Left ventricle myocardium inferior (tissue), 1 donor: ENCODE measurements around the gene C10orf71. TPM values are rescaled to one million over a fixed set of nuclear protein-coding genes. Genes with fewer than 3 reads are reported as not detected.

Experiments
- DNase-seq: peaks from one replicate; pipeline ENCODE4 v3.0.0-alpha.2; 2020
- H3K27ac ChIP-seq: fragments of 200-600 bp; replicated peaks from 2 replicates; pipeline ENCODE4 v1.8.0; 2021
- H3K27me3 ChIP-seq: fragments of 200-600 bp; 2 replicates; pipeline ENCODE4 v1.8.0; 2021; ENCODE audit warnings: low read depth
- H3K36me3 ChIP-seq: fragments of 200-600 bp; 2 replicates; pipeline ENCODE4 v1.8.0; 2021
- H3K4me1 ChIP-seq: fragments of 200-600 bp; 2 replicates; pipeline ENCODE4 v1.8.0; 2021
- H3K4me3 ChIP-seq: fragments of 200-600 bp; 2 replicates; pipeline ENCODE4 v1.8.0; 2021; ENCODE audit warnings: mild to moderate bottlenecking, moderate library complexity
- H3K9me3 ChIP-seq: fragments of 200-600 bp; replicated peaks from 2 replicates; pipeline ENCODE4 v1.8.0; 2021
- intact Hi-C: fragments of 100-400 bp; cut with micrococcal nuclease; formaldehyde crosslinking; loops from one replicate; pipeline ENCODE4 v1.11.0; 2022
- total RNA-seq: library from RNA; stranded (reverse); fragmentation: NEBNext Ultra II Directional; extraction: Animal tissue kit (Norgen Biotek cat#: 25700); gene quantifications from one replicate; pipeline ENCODE4 v1.2.1, GENCODE V29; 2021
- TF ChIP-seq, protein P1 (sequence below): fragments of 200-600 bp; IDR thresholded peaks from 2 replicates; pipeline ENCODE4 v1.8.0; 2021; ENCODE audit warnings: antibody characterized with exemption, mild to moderate bottlenecking, borderline replicate concordance
- donor health status: DM: no; HTN: yes; CAD: no; lungs with severe emphysema.

C10orf71 gene
- total RNA-seq, 1 donor from 2014 or later, result 136 TPM

GRCh38 chr10:49292565-49293207 lies 6.3 kb upstream of the C10orf71 start:
- DNase-seq, result no peak
- Histone ChIP-seq H3K27ac (no peak overlapping the region), H3K27me3 (no peaks in the 10 kb centered on the region), H3K4me3 (no peak overlapping the region), H3K9me3 (no peaks in the 10 kb centered on the region), H3K4me1 (peaks cover 66% of the 10 kb centered on the region), H3K36me3 (no peaks in the 10 kb centered on the region)
- TF ChIP-seq, protein P1, sequence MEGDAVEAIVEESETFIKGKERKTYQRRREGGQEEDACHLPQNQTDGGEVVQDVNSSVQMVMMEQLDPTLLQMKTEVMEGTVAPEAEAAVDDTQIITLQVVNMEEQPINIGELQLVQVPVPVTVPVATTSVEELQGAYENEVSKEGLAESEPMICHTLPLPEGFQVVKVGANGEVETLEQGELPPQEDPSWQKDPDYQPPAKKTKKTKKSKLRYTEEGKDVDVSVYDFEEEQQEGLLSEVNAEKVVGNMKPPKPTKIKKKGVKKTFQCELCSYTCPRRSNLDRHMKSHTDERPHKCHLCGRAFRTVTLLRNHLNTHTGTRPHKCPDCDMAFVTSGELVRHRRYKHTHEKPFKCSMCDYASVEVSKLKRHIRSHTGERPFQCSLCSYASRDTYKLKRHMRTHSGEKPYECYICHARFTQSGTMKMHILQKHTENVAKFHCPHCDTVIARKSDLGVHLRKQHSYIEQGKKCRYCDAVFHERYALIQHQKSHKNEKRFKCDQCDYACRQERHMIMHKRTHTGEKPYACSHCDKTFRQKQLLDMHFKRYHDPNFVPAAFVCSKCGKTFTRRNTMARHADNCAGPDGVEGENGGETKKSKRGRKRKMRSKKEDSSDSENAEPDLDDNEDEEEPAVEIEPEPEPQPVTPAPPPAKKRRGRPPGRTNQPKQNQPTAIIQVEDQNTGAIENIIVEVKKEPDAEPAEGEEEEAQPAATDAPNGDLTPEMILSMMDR, result no peak
- intact Hi-C loops, result no loop called here

GRCh38 chr10:49293208-49293603 lies 5.8 kb upstream of the C10orf71 start:
- Histone ChIP-seq H3K27ac (no peak overlapping the region), H3K4me3 (no peak overlapping the region), H3K36me3 (no peaks in the 10 kb centered on the region), H3K9me3 (no peaks in the 10 kb centered on the region), H3K4me1 (peaks cover 66% of the 10 kb centered on the region), H3K27me3 (no peaks in the 10 kb centered on the region)
- no peak for DNase-seq
- intact Hi-C loops, result no loop called here
- TF ChIP-seq, protein P1, result no peak

GRCh38 chr10:49294731-49295130 lies 4.2 kb upstream of the C10orf71 start:
- no peaks in the 10 kb centered on the region for H3K27me3 ChIP-seq
- no peak for DNase-seq
- H3K36me3 ChIP-seq, result no peaks in the 10 kb centered on the region
- H3K4me1 ChIP-seq, result peaks cover 65% of the 10 kb centered on the region
- no peaks in the 10 kb centered on the region for H3K9me3 ChIP-seq
- intact Hi-C loops, result no loop called here
- H3K4me3 ChIP-seq, result no peak overlapping the region
- H3K27ac ChIP-seq, result peak overlapping the region; percentile 96
- TF ChIP-seq, protein P1, result no peak

DNA sequence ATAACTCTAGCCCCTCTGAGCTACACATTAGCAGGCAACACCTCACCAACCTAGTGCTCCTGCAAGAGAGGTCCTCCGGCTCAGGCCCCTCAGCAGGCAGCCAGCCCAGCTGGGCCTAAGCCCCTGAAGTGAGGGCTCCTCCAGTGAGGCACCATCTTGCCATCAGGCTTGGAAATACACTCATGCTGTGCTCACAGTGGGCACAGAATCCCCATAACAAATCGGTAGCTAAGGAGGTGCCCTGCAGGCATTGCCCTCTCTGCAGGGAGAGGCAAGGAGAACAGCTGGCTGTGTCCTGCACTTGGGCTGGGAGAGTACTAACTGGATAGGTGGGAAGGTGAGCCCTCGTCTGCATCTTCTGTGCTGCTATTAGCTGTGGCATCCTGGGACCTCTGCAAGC lies 3.7 kb upstream of the C10orf71 start:
- DNase-seq, result no peak

GRCh38 chr10:49296382-49296781 lies 2.6 kb upstream of the C10orf71 start:
- H3K27me3 ChIP-seq, result no peaks in the 10 kb centered on the region
- H3K27ac ChIP-seq, result peak overlapping the region; percentile 96
- TF ChIP-seq, protein P1, result no peak
- DNase-seq, result no peak
- H3K9me3 ChIP-seq, result no peaks in the 10 kb centered on the region
- H3K4me1 ChIP-seq, result peaks cover 68% of the 10 kb centered on the region
- peak overlapping the region; percentile 73 for H3K4me3 ChIP-seq
- intact Hi-C loops, result no loop called here
- no peaks in the 10 kb centered on the region for H3K36me3 ChIP-seq

More for the DNA sequence above, 3.7 kb upstream of the C10orf71 start:
- Histone ChIP-seq H3K9me3 (no peaks in the 10 kb centered on the region), H3K27ac (peak overlapping the region; percentile 96), H3K4me1 (peaks cover 66% of the 10 kb centered on the region), H3K27me3 (no peaks in the 10 kb centered on the region), H3K4me3 (no peak overlapping the region), H3K36me3 (no peaks in the 10 kb centered on the region)
- TF ChIP-seq, protein P1, result no peak
- intact Hi-C loops, result no loop called here
